Spleen (tissue), 11 donors: Measurements from ENCODE around the gene MTM1. TPM values are rescaled to one million over a fixed set of nuclear protein-coding genes. Genes with fewer than 3 reads are reported as not detected.

Experiments used
- DNase-seq: peaks from one replicate; pipeline ENCODE4 v3.0.0-alpha.2; 2020
- H3K27ac ChIP-seq, 8 donors: fragments of 200-600 bp; sonication (generic) in 7 of 8; 1 replicate in 4 of 8; 2 replicates in 4 of 8; pipeline versions ENCODE4 v1.5.0 to v1.8.0; 2016 to 2021; ENCODE audit warnings: inconsistent platforms in 4 of 8, mild to moderate bottlenecking in 4 of 8, moderate library complexity in 1 of 8
- H3K27me3 ChIP-seq, 7 donors: fragments of 200-600 bp; sonication (generic) in 6 of 7; replicated peaks in 1 of 7; 1 replicate in 4 of 7; 2 replicates in 3 of 7; pipeline versions ENCODE4 v1.5.0 to v1.8.0; 2016 to 2021; ENCODE audit warnings: inconsistent platforms in 3 of 7, mild to moderate bottlenecking in 1 of 7
- H3K36me3 ChIP-seq, 6 donors: fragments of 200-600 bp; sonication (generic) in 5 of 6; 1 replicate in 4 of 6; 2 replicates in 2 of 6; pipeline versions ENCODE4 v1.5.0 to v1.8.0; 2016 to 2021; ENCODE audit warnings: inconsistent platforms in 2 of 6
- H3K4me1 ChIP-seq, 6 donors: fragments of 200-600 bp; sonication (generic) in 5 of 6; 1 replicate in 3 of 6; 2 replicates in 3 of 6; pipeline versions ENCODE4 v1.5.0 to v1.8.0; 2016 to 2021; ENCODE audit warnings: inconsistent platforms in 3 of 6
- H3K4me3 ChIP-seq, 8 donors: fragments of 200-600 bp; sonication (generic) in 7 of 8; 1 replicate in 4 of 8; 2 replicates in 4 of 8; pipeline versions ENCODE4 v1.5.0 to v1.8.0; 2016 to 2021; ENCODE audit warnings: inconsistent platforms in 4 of 8, mild to moderate bottlenecking in 4 of 8, moderate library complexity in 2 of 8
- H3K9me3 ChIP-seq, 8 donors: fragments of 200-600 bp; sonication (generic) in 7 of 8; 1 replicate in 4 of 8; 2 replicates in 4 of 8; pipeline versions ENCODE4 v1.5.0 to v1.8.0; 2016 to 2021; ENCODE audit warnings: inconsistent platforms in 4 of 8
- POLR2A ChIP-seq, 3 donors: fragments of 450-650 bp; IDR thresholded peaks; one replicate each; pipeline ENCODE4 v1.5.1; 2017; ENCODE audit warnings: antibody characterized with exemption in 3 of 3, mild to moderate bottlenecking in 1 of 3
- POLR2AphosphoS5 ChIP-seq, 3 donors: sonication (generic); formaldehyde crosslinking; IDR thresholded peaks; one replicate each; pipeline ENCODE4 v1.5.1; 2017; ENCODE audit warnings: antibody characterized with exemption in 3 of 3
- WGBS, 5 donors: extraction: QIAGEN DNeasy Blood & Tissue Kit in 3 of 5; methylation state at CpG; one replicate each; pipeline versions ENCODE4 v1.1.5 to v1.1.7; 2013 to 2018; 5-methylcytosine and 5-hydroxymethylcytosine counted together
- intact Hi-C: fragments of 100-400 bp; cut with DNase I; formaldehyde crosslinking; loops from one replicate; pipeline ENCODE4 v1.15.0; 2023; ENCODE audit warnings: low total_unique reads
- polyA plus RNA-seq, 3 donors: library from polyadenylated mRNA; stranded (reverse); fragments of 200-250 nt; gene quantifications; one replicate each; pipeline ENCODE4 v1.2.1, GENCODE V29; 2013
- total RNA-seq, 7 donors: library from RNA; depleted of rRNA in 3 of 7; stranded (reverse); fragments of >200 nt in 3 of 7; fragmentation: NEBNext Ultra II Directional in 4 of 7; extraction: Animal tissue kit (Norgen Biotek cat#: 25700) in 4 of 7; gene quantifications; one replicate each; pipeline versions ENCODE4 v1.1.0 to v1.2.1, GENCODE V29; 2016 to 2021
- TF ChIP-seq, protein P1 (sequence below), 11 experiments: fragments of 200-600 bp in 7 of 11; fragments of 450-650 bp in 4 of 11; sonication (generic) in 4 of 11; IDR thresholded peaks in 8 of 11; conservative IDR thresholded peaks in 3 of 11; 1 replicate in 7 of 11; 2 replicates in 4 of 11; pipeline versions ENCODE4 v1.4.0 to v1.8.0; 2016 to 2021; ENCODE audit warnings: antibody characterized with exemption in 11 of 11, inconsistent platforms in 4 of 11, mild to moderate bottlenecking in 1 of 11
- donor health status: healthy with polysubstance abuse.
- donor health status: DM: no; HTN: no; CAD: no; lungs with moderate emphysema.
- donor health status: DM: no; HTN: no; CAD: no.
- donor health status: Bipolar disorder and iron deficiency.
- donor health status: healthy.
- donor health status: DM: no; HTN: no; CAD: no.
- donor health status: DM: yes; HTN: yes; CAD: no.

Gene MTM1
- total and polyA plus RNA-seq, 10 donors, result 6.3 to 39.5 (median 27.0) TPM

DNA sequence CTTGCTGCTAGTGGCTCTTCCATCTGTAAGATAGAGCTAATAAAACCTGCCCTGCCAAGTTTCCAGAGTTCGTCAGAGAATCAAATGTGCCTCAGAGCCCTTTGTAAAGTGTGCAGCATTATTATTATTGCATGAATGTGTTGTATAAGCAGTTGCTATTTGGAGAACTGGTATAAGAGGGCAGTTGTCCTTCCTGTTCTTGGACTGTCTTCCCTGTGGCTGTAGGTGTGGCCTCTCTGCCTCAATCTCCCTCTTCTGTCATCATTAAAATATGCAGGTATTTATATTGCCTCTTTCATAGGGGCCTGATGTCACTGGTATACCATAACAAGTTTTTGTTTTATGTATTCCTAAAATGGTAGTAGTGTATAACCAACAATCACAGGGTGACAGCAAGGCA, 3.8 kb downstream of the MTM1 start:
- intact Hi-C loops, result no loop called here
- no peak for DNase-seq
- Histone ChIP-seq H3K36me3 (no peaks in the 10 kb centered on the region), H3K27ac (peak overlapping the region; percentile 4 to 98 (median 94)), H3K4me3 (peak overlapping the region in 1 of 8 donors; percentile 89), H3K27me3 (no peaks in the 10 kb centered on the region), H3K9me3 (no peaks in the 10 kb centered on the region), H3K4me1 (peaks cover 17 to 84% (median 73%) of the 10 kb centered on the region in 6 donors)
- 43 to 73% (median 54%) methylated on average over 1 of the region's 1 CpG for WGBS, 5 donors
- TF ChIP-seq, protein P1, sequence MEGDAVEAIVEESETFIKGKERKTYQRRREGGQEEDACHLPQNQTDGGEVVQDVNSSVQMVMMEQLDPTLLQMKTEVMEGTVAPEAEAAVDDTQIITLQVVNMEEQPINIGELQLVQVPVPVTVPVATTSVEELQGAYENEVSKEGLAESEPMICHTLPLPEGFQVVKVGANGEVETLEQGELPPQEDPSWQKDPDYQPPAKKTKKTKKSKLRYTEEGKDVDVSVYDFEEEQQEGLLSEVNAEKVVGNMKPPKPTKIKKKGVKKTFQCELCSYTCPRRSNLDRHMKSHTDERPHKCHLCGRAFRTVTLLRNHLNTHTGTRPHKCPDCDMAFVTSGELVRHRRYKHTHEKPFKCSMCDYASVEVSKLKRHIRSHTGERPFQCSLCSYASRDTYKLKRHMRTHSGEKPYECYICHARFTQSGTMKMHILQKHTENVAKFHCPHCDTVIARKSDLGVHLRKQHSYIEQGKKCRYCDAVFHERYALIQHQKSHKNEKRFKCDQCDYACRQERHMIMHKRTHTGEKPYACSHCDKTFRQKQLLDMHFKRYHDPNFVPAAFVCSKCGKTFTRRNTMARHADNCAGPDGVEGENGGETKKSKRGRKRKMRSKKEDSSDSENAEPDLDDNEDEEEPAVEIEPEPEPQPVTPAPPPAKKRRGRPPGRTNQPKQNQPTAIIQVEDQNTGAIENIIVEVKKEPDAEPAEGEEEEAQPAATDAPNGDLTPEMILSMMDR (IDR thresholded peaks at IDR 0.05 in 8 of 11, conservative IDR thresholded peaks at IDR 0.05 in 3 of 11), result no peak
- no peak for TF ChIP-seq POLR2AphosphoS5 (IDR thresholded peaks at IDR 0.05)
- no peak for TF ChIP-seq POLR2A (IDR thresholded peaks at IDR 0.05)

DNA sequence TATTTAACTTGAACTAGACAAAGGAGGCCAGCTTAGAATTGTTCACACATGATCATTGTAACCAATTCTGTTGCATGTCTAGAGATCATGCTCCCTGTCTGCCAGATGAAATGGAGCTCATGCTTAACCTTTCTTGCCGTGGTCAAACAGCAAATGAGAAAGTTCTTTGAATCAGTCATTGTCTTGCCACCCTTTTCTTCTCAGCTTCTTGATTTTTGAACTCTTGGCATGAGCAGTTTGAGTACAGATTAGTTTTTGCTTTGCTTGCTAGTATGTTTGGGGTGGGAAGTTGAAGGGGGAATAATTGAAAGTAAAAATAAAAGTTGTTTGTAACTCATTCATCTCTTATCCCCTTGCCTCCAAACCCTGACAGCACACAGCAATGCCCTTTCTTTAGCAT, 4.7 kb downstream of the MTM1 start:
- no peaks in the 10 kb centered on the region for H3K27me3 ChIP-seq
- H3K4me3 ChIP-seq, result no peak overlapping the region
- WGBS, 5 donors, result 6 to 37% (median 33%) methylated on average over 1 of the region's 1 CpG
- no peaks in the 10 kb centered on the region for H3K9me3 ChIP-seq
- peak overlapping the region in 5 of 8 donors; percentile 33 to 98 (median 96) for H3K27ac ChIP-seq
- intact Hi-C loops, result no loop called here
- H3K36me3 ChIP-seq, result no peaks in the 10 kb centered on the region
- TF ChIP-seq, protein P1 (IDR thresholded peaks at IDR 0.05 in 8 of 11, conservative IDR thresholded peaks at IDR 0.05 in 3 of 11), result no peak
- no peak for TF ChIP-seq POLR2A (IDR thresholded peaks at IDR 0.05)
- no peak for TF ChIP-seq POLR2AphosphoS5 (IDR thresholded peaks at IDR 0.05)
- peaks cover 17 to 88% (median 73%) of the 10 kb centered on the region in 6 donors for H3K4me1 ChIP-seq
- no peak for DNase-seq

DNA sequence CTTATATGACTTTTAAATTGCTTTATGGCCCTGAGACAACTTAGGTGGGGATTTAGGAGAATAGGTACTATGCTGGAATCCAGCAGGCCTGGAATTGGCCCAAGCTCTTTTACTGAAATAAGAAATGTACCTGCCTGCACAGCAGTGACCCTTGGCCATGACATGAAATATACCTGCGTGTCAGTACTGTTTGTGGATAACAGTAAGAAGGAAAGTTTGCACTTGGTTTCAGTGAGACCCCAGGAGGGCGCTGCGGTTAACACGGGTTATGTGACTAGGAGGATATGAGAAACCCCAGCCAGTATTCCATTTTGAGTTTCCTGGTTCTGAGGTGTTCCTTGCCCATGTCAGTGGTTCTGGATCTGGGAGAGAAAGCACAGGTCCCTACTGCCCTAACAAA, 5.3 kb downstream of the MTM1 start:
- 34 to 70% (median 66%) methylated on average over 3 to 4 of the region's 4 CpGs for WGBS, 5 donors
- Histone ChIP-seq H3K27ac (peak overlapping the region in 6 of 8 donors; percentile 13 to 98 (median 76)), H3K4me3 (no peak overlapping the region), H3K27me3 (no peaks in the 10 kb centered on the region), H3K36me3 (no peaks in the 10 kb centered on the region), H3K9me3 (no peaks in the 10 kb centered on the region), H3K4me1 (peaks cover 17 to 90% (median 73%) of the 10 kb centered on the region in 6 donors)
- peak; percentile 60 for DNase-seq
- intact Hi-C loops, result no loop called here
- no peak for TF ChIP-seq POLR2AphosphoS5 (IDR thresholded peaks at IDR 0.05)
- TF ChIP-seq, protein P1 (IDR thresholded peaks at IDR 0.05 in 8 of 11, conservative IDR thresholded peaks at IDR 0.05 in 3 of 11), result no peak

DNA sequence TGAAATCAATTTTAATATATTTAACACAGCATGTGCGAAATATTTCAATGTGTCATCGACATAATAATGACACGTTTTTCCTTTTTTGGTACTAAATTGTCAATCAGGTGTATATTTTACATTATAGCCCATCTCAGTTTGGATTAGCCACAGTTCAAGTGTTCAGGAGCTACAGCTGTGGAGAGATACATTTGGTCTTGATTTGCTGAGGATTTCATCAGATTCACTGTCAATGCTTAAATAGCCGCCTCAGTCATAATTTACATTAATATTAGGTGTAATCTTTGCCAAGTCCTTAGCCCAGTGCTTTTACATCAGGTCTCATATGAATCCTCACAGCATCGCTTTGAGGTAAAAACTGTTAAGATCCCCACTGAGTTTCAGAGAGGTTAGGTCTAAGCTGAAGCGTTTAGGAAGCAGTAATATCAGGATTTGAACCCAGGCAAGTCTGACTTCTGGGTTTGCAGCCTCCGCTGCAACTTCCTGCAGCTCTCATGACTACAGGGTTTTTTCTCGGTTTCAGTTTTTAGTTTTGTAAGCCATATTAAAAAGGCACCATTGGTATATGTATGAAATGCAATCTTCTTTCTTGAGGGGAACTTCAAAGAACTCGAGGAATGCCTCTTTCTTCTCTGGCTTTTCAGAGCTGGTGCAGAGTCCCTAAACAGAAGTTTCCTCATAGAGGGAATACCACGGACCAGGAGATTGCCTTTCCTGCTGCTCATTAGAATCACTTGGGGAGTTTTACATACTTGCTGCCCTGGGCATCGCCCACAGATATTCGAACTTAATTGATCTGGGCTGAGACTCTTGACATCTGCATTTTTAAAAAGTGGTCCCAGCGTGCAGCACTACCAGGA, 6.4 kb downstream of the MTM1 start:
- TF ChIP-seq POLR2AphosphoS5 (IDR thresholded peaks at IDR 0.05), result no peak
- TF ChIP-seq, protein P1 (IDR thresholded peaks at IDR 0.05 in 8 of 11, conservative IDR thresholded peaks at IDR 0.05 in 3 of 11), result no peak
- TF ChIP-seq POLR2A (IDR thresholded peaks at IDR 0.05), result no peak
- no peaks in the 10 kb centered on the region for H3K36me3 ChIP-seq
- no peak for DNase-seq
- H3K27ac ChIP-seq, result peak overlapping the region in 6 of 8 donors; percentile 5 to 98 (median 76)
- H3K4me1 ChIP-seq, result peaks cover 16 to 84% (median 68%) of the 10 kb centered on the region in 6 donors
- no peaks in the 10 kb centered on the region for H3K27me3 ChIP-seq
- intact Hi-C loops, result no loop called here
- peak overlapping the region in 1 of 8 donors; percentile 49 for H3K4me3 ChIP-seq
- 30 to 49% (median 44%) methylated on average over 13 of the region's 13 CpGs for WGBS, 5 donors
- no peaks in the 10 kb centered on the region for H3K9me3 ChIP-seq
